ENCODE results near the gene GPR35. TPM values are rescaled to one million over a fixed set of nuclear protein-coding genes. Genes with fewer than 3 reads are reported as not detected.
A peak's percentile ranks its signal among the peaks of the same experiment; 100 is the strongest.

The GPR35 gene
- total RNA-seq, 1 experiment from 2014 or later, result 1.1 TPM

- no peak for DNase-seq (ENCODE audit: low read depth)
Observed at GRCh38 chr2:240589375-240589774, 35.9 kb upstream of the GPR35 start.

GRCh38 chr2:240589850-240590525 lies 35.3 kb upstream of the GPR35 start:
- no peak for DNase-seq (ENCODE audit: low read depth)

- no peak for DNase-seq (ENCODE audit: low read depth)
Observed at GRCh38 chr2:240590681-240591111, 34.6 kb upstream of the GPR35 start.

- no peak for DNase-seq (ENCODE audit: low read depth)
Observed at GRCh38 chr2:240591226-240591625, 34.1 kb upstream of the GPR35 start.

- DNase-seq (ENCODE audit: low read depth), result no peak
Observed at GRCh38 chr2:240591784-240592183, 33.5 kb upstream of the GPR35 start.

GRCh38 chr2:240593026-240593702 lies 32.1 kb upstream of the GPR35 start:
- DNase-seq (ENCODE audit: low read depth), result no peak

GRCh38 chr2:240593703-240594451 lies 31.4 kb upstream of the GPR35 start:
- DNase-seq (ENCODE audit: low read depth), result no peak

- no peak for DNase-seq (ENCODE audit: low read depth)
Observed at GRCh38 chr2:240594511-240595380, 30.5 kb upstream of the GPR35 start.

- DNase-seq (ENCODE audit: low read depth), result peak; percentile 33
Observed at GRCh38 chr2:240595381-240596079, 29.8 kb upstream of the GPR35 start.

- DNase-seq (ENCODE audit: low read depth), result no peak
Observed at GRCh38 chr2:240596080-240596460, 29.2 kb upstream of the GPR35 start.

- no peak for DNase-seq (ENCODE audit: low read depth)
Observed at GRCh38 chr2:240596491-240596931, 28.8 kb upstream of the GPR35 start.

GRCh38 chr2:240597054-240597418 lies 28.2 kb upstream of the GPR35 start:
- DNase-seq (ENCODE audit: low read depth), result no peak

- DNase-seq (ENCODE audit: low read depth), result no peak
Observed at GRCh38 chr2:240597419-240598181, 27.7 kb upstream of the GPR35 start.

- no peak for DNase-seq (ENCODE audit: low read depth)
Observed at GRCh38 chr2:240598311-240598911, 26.9 kb upstream of the GPR35 start.

GRCh38 chr2:240599141-240599583 lies 26.1 kb upstream of the GPR35 start:
- DNase-seq (ENCODE audit: low read depth), result no peak

- no peak for DNase-seq (ENCODE audit: low read depth)
Observed at GRCh38 chr2:240600451-240600961, 24.8 kb upstream of the GPR35 start.

GRCh38 chr2:240601061-240601830 lies 24.0 kb upstream of the GPR35 start:
- DNase-seq (ENCODE audit: low read depth), result no peak

GRCh38 chr2:240601831-240602160 lies 23.5 kb upstream of the GPR35 start:
- no peak for DNase-seq (ENCODE audit: low read depth)

Data from Daoy (cell line).